Vagina (tissue), 2 donors: Measurements from ENCODE around the gene CDH4. TPM values are rescaled to one million over a fixed set of nuclear protein-coding genes. Genes with fewer than 3 reads are reported as not detected.

Experiments used
- DNase-seq, 2 donors: peaks; one replicate each; pipeline ENCODE4 v3.0.0-alpha.2; 2017; ENCODE audit errors: extremely low spot score in 2 of 2
- H3K27ac ChIP-seq: fragments of 200-600 bp; sonication (generic); one replicate; pipeline ENCODE4 v1.5.1; 2019
- H3K27me3 ChIP-seq: fragments of 200-600 bp; sonication (generic); one replicate; pipeline ENCODE4 v1.5.1; 2019
- H3K36me3 ChIP-seq, 2 donors: fragments of 200-600 bp; sonication (generic); one replicate each; pipeline ENCODE4 v1.5.1; 2017 to 2019
- H3K4me1 ChIP-seq: fragments of 200-600 bp; sonication (generic); one replicate; pipeline ENCODE4 v1.5.1; 2019
- H3K4me3 ChIP-seq, 2 donors: fragments of 200-600 bp; sonication (generic); 1 replicate in 1 of 2; 2 replicates in 1 of 2; pipeline ENCODE4 v1.5.1; 2016 to 2019
- H3K9me3 ChIP-seq: fragments of 200-600 bp; sonication (generic); one replicate; pipeline ENCODE4 v1.5.1; 2019
- CTCF ChIP-seq, 3 experiments: fragments of 450-650 bp in 2 of 3; fragments of 200-600 bp in 1 of 3; sonication (generic) in 1 of 3; IDR thresholded peaks; one replicate each; pipeline ENCODE4 v1.5.1; 2017 to 2019; ENCODE audit warnings: antibody characterized with exemption in 3 of 3, mild to moderate bottlenecking in 2 of 3, moderate library complexity in 2 of 3
- POLR2A ChIP-seq, 2 donors: fragments of 450-650 bp; IDR thresholded peaks; one replicate each; pipeline ENCODE4 v1.6.1; 2017; ENCODE audit warnings: antibody characterized with exemption in 2 of 2, mild to moderate bottlenecking in 2 of 2, moderate library complexity in 2 of 2
- POLR2AphosphoS5 ChIP-seq, 2 donors: sonication (generic); formaldehyde crosslinking; IDR thresholded peaks; one replicate each; pipeline ENCODE4 v1.9.0; 2017; ENCODE audit warnings: antibody characterized with exemption in 2 of 2, mild to moderate bottlenecking in 2 of 2, low read depth in 1 of 2; ENCODE audit not compliant: insufficient read depth in 1 of 2
- intact Hi-C: fragments of 100-400 bp; cut with DNase I; formaldehyde crosslinking; loops from one replicate; pipeline ENCODE4 v1.15.1; 2023
- total RNA-seq: library from RNA; depleted of rRNA; stranded (reverse); fragments of >200 nt; gene quantifications from one replicate; pipeline ENCODE4 v1.2.3, GENCODE V29; 2016

The CDH4 gene
- total RNA-seq, 1 donor from 2014 or later: 0.25 TPM

DNA sequence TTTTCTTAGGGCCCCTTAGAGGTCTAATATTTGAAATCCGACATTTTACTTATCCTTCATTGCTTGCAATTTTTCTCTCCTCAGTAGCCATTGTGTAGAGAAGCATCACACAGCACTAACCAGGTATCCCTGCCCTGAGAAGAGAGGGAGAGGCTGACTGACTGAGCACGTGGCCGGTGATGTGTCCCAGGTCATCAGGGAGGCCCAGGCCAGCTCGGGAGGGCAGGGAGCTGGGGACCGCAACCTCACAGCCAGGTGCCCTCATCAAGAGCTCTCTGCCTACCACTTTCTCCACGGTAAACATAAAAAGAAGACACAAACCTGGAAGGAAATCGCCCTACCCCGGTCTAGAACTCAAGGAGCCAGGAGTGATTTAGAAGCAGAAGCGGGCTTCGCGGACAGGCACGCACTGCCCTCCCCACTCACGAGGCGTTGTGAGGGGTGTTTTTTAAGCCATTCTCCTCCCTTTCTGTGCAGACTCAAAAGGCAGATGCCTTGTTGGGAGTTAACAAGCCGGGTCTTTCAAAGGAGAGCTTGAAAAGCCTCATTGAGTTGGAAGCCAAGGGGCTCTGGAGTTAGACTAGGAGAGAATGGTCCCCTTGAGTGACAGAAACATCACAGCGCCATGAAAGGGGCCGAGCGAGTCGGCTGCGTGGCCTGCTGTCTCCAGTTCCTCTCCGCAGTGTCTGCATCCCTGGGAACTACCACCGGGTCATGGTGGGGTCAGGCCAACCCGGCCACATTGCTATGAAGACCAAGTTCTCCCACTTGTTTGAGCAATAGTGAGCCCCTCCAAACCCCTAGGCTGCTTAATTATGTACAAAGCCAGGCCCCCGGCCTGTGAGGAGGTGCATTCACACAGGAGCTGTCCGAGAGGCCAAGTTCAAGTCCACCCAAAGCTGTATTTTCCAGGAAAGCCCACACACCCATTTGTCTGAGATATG is 285.4 kb downstream of the CDH4 start:
- no peak for TF ChIP-seq CTCF (IDR thresholded peaks at IDR 0.05)
- TF ChIP-seq POLR2AphosphoS5 (IDR thresholded peaks at IDR 0.05; ENCODE audit: insufficient read depth in 1 of 2, low read depth in 1 of 2): no peak
- no peak for TF ChIP-seq POLR2A (IDR thresholded peaks at IDR 0.05)
- Histone ChIP-seq H3K27me3 (no peaks in the 10 kb centered on the region), H3K27ac (no peak overlapping the region), H3K4me1 (no peaks in the 10 kb centered on the region), H3K36me3 (no peaks in the 10 kb centered on the region), H3K4me3 (no peak overlapping the region), H3K9me3 (no peaks in the 10 kb centered on the region)
- intact Hi-C loops: no loop called here
- DNase-seq: no peak

GRCh38 chr20:61538183-61538942 is 286.3 kb downstream of the CDH4 start:
- no peaks in the 10 kb centered on the region for H3K4me1 ChIP-seq
- intact Hi-C loops: no loop called here
- no peak for TF ChIP-seq POLR2A (IDR thresholded peaks at IDR 0.05)
- TF ChIP-seq CTCF (IDR thresholded peaks at IDR 0.05): no peak
- TF ChIP-seq POLR2AphosphoS5 (IDR thresholded peaks at IDR 0.05; ENCODE audit: insufficient read depth in 1 of 2, low read depth in 1 of 2): no peak

GRCh38 chr20:61538943-61539265 is 286.8 kb downstream of the CDH4 start:
- intact Hi-C loops: no loop called here
- H3K9me3 ChIP-seq: no peaks in the 10 kb centered on the region
- no peak overlapping the region for H3K4me3 ChIP-seq
- H3K36me3 ChIP-seq: no peaks in the 10 kb centered on the region
- no peak for TF ChIP-seq POLR2AphosphoS5 (IDR thresholded peaks at IDR 0.05; ENCODE audit: insufficient read depth in 1 of 2, low read depth in 1 of 2)
- no peak for TF ChIP-seq CTCF (IDR thresholded peaks at IDR 0.05)
- TF ChIP-seq POLR2A (IDR thresholded peaks at IDR 0.05): no peak
- H3K27ac ChIP-seq: no peak overlapping the region
- DNase-seq: no peak
- no peaks in the 10 kb centered on the region for H3K4me1 ChIP-seq
- H3K27me3 ChIP-seq: no peaks in the 10 kb centered on the region

More at GRCh38 chr20:61538183-61538942, 286.3 kb downstream of the CDH4 start:
- no peaks in the 10 kb centered on the region for H3K27me3 ChIP-seq
- H3K27ac ChIP-seq: no peak overlapping the region
- H3K9me3 ChIP-seq: no peaks in the 10 kb centered on the region
- H3K36me3 ChIP-seq: no peaks in the 10 kb centered on the region
- H3K4me3 ChIP-seq: no peak overlapping the region
- DNase-seq: no peak

DNA sequence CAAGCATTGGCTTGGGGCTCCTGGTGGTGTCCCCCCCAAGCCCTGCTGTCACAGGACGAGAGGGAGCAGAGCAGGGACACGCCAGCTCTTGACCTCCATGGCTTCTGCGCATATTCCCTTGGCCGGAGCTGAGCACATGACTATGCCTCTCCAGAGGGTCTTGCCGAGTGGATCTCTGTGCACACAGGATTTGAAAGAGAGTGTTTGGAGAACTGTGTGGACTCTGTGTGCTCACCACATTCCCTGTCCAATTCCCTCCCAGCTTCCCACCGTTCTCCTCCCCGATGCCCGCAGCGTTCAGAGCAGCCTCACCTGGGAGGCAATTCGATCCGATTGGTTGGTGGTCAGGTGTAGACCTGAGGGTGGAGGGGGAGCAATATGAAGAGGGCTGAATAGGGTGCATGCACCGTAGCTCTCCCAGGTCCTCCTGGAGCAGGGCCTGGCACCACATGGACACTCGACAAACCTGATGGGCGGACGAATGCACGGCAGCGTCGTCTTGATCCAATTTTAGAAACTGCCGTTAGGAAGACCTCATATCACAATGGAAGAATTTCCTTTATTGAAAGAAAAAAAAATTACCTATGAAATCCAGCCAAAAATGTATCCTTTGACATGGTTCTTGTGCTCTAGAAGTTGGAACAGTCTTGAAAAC is 287.8 kb downstream of the CDH4 start:
- Histone ChIP-seq H3K27ac (no peak overlapping the region), H3K36me3 (no peaks in the 10 kb centered on the region), H3K4me1 (no peaks in the 10 kb centered on the region), H3K9me3 (no peaks in the 10 kb centered on the region), H3K27me3 (no peaks in the 10 kb centered on the region), H3K4me3 (no peak overlapping the region)
- intact Hi-C loops: no loop called here
- no peak for DNase-seq
- no peak for TF ChIP-seq POLR2A (IDR thresholded peaks at IDR 0.05)
- TF ChIP-seq CTCF (IDR thresholded peaks at IDR 0.05): no peak
- TF ChIP-seq POLR2AphosphoS5 (IDR thresholded peaks at IDR 0.05; ENCODE audit: insufficient read depth in 1 of 2, low read depth in 1 of 2): no peak
